GM21381 (cell line): ENCODE results near the gene VWA3B.
A peak's percentile ranks its signal among the peaks of the same experiment; 100 is the strongest.
"Not testable (repeated sequence)": the region's sequence is repeated elsewhere in the genome, so short reads cannot be mapped to it uniquely, and the experiment has no call there.

Experiments used
- ATAC-seq: cut with Tn5 transposase; IDR thresholded peaks from one replicate; pipeline ENCODE4 v1.9.1; 2021; ENCODE audit warnings: mild to moderate bottlenecking, moderate library complexity; ENCODE audit not compliant: unreplicated experiment

VWA3B gene

GRCh38 chr2:98236935-98237334, 150.0 kb downstream of the VWA3B start:
- no peak for ATAC-seq

GRCh38 chr2:98240786-98241398, 153.9 kb downstream of the VWA3B start:
- no peak for ATAC-seq

GRCh38 chr2:98241592-98241991, 154.6 kb downstream of the VWA3B start:
- no peak for ATAC-seq

- no peak for ATAC-seq
Measured at GRCh38 chr2:98242003-98242402, 155.0 kb downstream of the VWA3B start.

- no peak for ATAC-seq
Measured at GRCh38 chr2:98245491-98245890, 158.5 kb downstream of the VWA3B start.

GRCh38 chr2:98247383-98247782, 160.4 kb downstream of the VWA3B start:
- ATAC-seq: no peak

GRCh38 chr2:98252038-98252773, 165.2 kb downstream of the VWA3B start:
- ATAC-seq: no peak

- ATAC-seq: no peak
Measured at GRCh38 chr2:98253461-98254070, 166.6 kb downstream of the VWA3B start.

GRCh38 chr2:98254504-98255059, 167.6 kb downstream of the VWA3B start:
- ATAC-seq: no peak

GRCh38 chr2:98258906-98259305, 171.9 kb downstream of the VWA3B start:
- ATAC-seq: no peak

GRCh38 chr2:98263362-98263761, 176.4 kb downstream of the VWA3B start:
- no peak for ATAC-seq

- not testable (repeated sequence) for ATAC-seq
Measured at GRCh38 chr2:98268225-98268624, 181.3 kb downstream of the VWA3B start.

- no peak for ATAC-seq
Measured at GRCh38 chr2:98269274-98269673, 182.3 kb downstream of the VWA3B start.

GRCh38 chr2:98269830-98270229, 182.9 kb downstream of the VWA3B start:
- ATAC-seq: no peak

GRCh38 chr2:98277162-98277859, 190.3 kb downstream of the VWA3B start:
- no peak for ATAC-seq

GRCh38 chr2:98278074-98278473, 191.1 kb downstream of the VWA3B start:
- ATAC-seq: no peak

- ATAC-seq: peak; percentile 59
Measured at GRCh38 chr2:98280376-98281102, 193.6 kb downstream of the VWA3B start.

- ATAC-seq: no peak
Measured at GRCh38 chr2:98281607-98282006, 194.6 kb downstream of the VWA3B start.

GRCh38 chr2:98282109-98282508, 195.1 kb downstream of the VWA3B start:
- no peak for ATAC-seq

- no peak for ATAC-seq
Measured at GRCh38 chr2:98293030-98293429, 206.1 kb downstream of the VWA3B start.
